Right cardiac atrium (tissue), 5 donors: ENCODE measurements around the gene SMG6. TPM values are rescaled to one million over a fixed set of nuclear protein-coding genes. Genes with fewer than 3 reads are reported as not detected.
A peak's percentile ranks its signal among the peaks of the same experiment; 100 is the strongest.

Source experiments
- ATAC-seq, 2 donors: fragments of 200-7000 bp; cut with Tn5 transposase; one replicate each; pipeline versions ENCODE4 v1.8.0 to v1.9.1; 2020; ENCODE audit warnings: moderate library complexity in 2 of 2, mild to moderate bottlenecking in 1 of 2
- DNase-seq, 3 donors: peaks; one replicate each; pipeline ENCODE4 v3.0.0-alpha.2; 2020
- H3K27ac ChIP-seq: one replicate; pipeline ENCODE4 v1.5.1; 2013; ENCODE audit warnings: mild to moderate bottlenecking, low read length, control low read depth, moderate library complexity
- H3K27me3 ChIP-seq: one replicate; pipeline ENCODE4 v1.6.1; 2013; ENCODE audit not compliant: control insufficient read depth, insufficient read depth
- H3K4me1 ChIP-seq: one replicate; pipeline ENCODE4 v1.6.1; 2013; ENCODE audit warnings: low read length; ENCODE audit not compliant: control insufficient read depth, insufficient read depth
- H3K4me3 ChIP-seq: one replicate; pipeline ENCODE4 v1.5.1; 2013; ENCODE audit warnings: low read length, control low read depth
- H3K9me3 ChIP-seq: one replicate; pipeline ENCODE4 v1.6.1; 2013; ENCODE audit warnings: low read length; ENCODE audit not compliant: control insufficient read depth
- WGBS: extraction: QIAGEN DNeasy Blood & Tissue Kit; methylation state at CpG from one replicate; pipeline ENCODE4 v1.1.7; 2013; 5-methylcytosine and 5-hydroxymethylcytosine counted together
- intact Hi-C, 4 donors: fragments of 100-400 bp; cut with DNase I; formaldehyde crosslinking; loops; one replicate each; pipeline versions ENCODE4 v1.11.0 to v1.14.0; 2022 to 2023
- polyA plus RNA-seq: library from polyadenylated mRNA; stranded (reverse); fragments of 200-250 nt; gene quantifications from one replicate; pipeline ENCODE4 v1.2.3, GENCODE V29; 2013
- total RNA-seq, 4 donors: library from RNA; stranded (reverse); fragmentation: NEBNext Ultra II Directional; extraction: Animal tissue kit (Norgen Biotek cat#: 25700); gene quantifications; one replicate each; pipeline ENCODE4 v1.2.1, GENCODE V29; 2021
- donor health status: healthy with polysubstance abuse.
- donor health status: DM: no; HTN: yes; CAD: no.
- donor health status: DM: no; HTN: no; CAD: no.
- donor health status: DM: no; HTN: yes; CAD: no; lungs with severe emphysema.
- donor health status: DM: yes; HTN: yes; CAD: no.

The SMG6 gene
- total and polyA plus RNA-seq, 5 donors: 18.7 to 36.0 (median 27.6) TPM

DNA sequence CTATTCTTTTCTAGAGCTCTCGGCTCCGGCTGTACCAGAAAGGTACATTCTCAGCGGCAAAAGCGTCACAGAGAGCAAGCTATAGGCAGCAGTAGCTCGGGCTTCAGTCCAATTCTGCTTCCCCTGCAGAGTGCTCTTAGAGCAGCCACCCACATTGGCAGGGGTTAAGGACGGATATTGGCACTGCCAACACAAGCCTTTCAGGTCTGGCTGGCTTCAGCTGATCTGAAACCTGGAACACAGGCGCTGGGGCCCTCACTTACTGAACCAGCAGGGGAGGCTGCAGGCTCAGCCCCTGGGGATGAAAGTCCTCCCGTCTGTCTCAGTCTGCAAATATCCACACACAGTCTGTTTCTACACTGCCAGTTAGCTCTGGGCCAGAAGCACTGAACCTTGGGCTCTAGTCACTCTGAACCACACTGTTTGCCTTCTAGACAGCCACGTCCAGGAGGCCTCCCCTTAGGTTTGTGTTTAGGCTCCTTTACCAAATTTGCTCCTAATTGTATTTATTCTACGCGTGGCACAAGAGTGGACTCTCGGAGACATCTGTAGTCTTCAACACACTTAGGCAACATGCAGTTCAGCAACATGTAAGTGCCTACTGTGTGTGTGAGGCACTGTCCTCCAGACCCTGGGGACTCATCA, 208.6 kb downstream of the SMG6 start:
- no peaks in the 10 kb centered on the region for H3K27me3 ChIP-seq
- ATAC-seq: peak; percentile 82 to 89
- H3K9me3 ChIP-seq: no peaks in the 10 kb centered on the region
- peak; percentile 64 to 87 (median 87) for DNase-seq
- 56% methylated on average over 12 of the region's 12 CpGs for whole genome bisulfite sequencing
- H3K27ac ChIP-seq: peak overlapping the region; percentile 3
- intact Hi-C loops: loop anchor here in 2 of 4 donors (5.0 to 10.0 kb wide), 3 partner anchors 80 to 147 kb away; no protein-coding TSS in a partner anchor
- H3K4me1 ChIP-seq: peaks cover 7% of the 10 kb centered on the region
- H3K4me3 ChIP-seq: no peak overlapping the region

DNA sequence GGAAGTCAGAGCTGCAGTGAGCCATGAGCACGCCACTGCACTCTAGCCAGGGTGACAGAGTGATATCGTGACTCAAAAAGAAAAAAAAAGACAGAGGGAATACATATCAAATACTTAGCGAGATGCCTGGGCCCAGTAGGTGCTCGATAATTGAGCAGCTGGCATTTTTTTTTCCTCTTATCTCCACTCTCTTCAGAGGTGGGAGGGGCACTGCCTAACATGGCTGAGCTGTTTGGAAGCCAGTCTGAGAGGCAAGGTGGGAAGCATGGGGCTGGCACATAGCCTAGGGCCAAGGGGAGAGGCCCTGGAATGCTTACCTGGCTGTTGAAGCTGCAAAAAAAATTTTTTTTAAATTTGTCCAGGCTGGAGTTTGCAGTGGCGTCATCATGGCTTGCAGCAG, 210.2 kb downstream of the SMG6 start:
- peaks cover 16% of the 10 kb centered on the region for H3K4me1 ChIP-seq
- no peak for DNase-seq
- no peaks in the 10 kb centered on the region for H3K27me3 ChIP-seq
- no peak overlapping the region for H3K4me3 ChIP-seq
- WGBS: 60% methylated on average over 5 of the region's 5 CpGs
- no peaks in the 10 kb centered on the region for H3K9me3 ChIP-seq
- H3K27ac ChIP-seq: no peak overlapping the region
- no peak for ATAC-seq
- intact Hi-C loops: loop anchor here in 1 of 4 donors (10.0 kb wide), 2 partner anchors 81 to 141 kb away; no protein-coding TSS in a partner anchor

DNA sequence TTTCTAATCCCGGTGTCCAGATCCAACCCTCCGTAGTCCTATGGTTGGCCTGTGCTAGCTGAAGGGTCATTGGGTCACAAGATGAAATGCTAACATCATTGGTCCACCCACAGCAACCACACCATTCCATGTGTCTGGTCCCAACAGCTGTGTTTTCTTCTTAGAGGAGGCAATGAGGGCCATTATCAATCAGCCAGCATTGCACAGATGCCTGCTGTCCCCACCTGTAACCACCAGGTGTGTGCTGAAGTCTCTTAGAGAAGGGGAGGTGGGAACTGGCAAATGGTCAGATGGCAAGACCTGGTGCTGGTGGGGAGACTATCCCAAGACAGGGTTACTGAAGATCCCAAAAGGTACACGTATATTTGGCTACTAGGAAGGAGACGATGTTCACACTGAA, 211.3 kb downstream of the SMG6 start:
- Histone ChIP-seq H3K27ac (no peak overlapping the region), H3K4me1 (peaks cover 26% of the 10 kb centered on the region), H3K4me3 (no peak overlapping the region), H3K9me3 (no peaks in the 10 kb centered on the region), H3K27me3 (no peaks in the 10 kb centered on the region)
- DNase-seq (no peak), ATAC-seq (no peak)
- 88% methylated on average over 4 of the region's 4 CpGs for WGBS
- intact Hi-C loops: loop anchor here in 1 of 4 donors (10.0 kb wide), 2 partner anchors 83 to 143 kb away; no protein-coding TSS in a partner anchor

DNA sequence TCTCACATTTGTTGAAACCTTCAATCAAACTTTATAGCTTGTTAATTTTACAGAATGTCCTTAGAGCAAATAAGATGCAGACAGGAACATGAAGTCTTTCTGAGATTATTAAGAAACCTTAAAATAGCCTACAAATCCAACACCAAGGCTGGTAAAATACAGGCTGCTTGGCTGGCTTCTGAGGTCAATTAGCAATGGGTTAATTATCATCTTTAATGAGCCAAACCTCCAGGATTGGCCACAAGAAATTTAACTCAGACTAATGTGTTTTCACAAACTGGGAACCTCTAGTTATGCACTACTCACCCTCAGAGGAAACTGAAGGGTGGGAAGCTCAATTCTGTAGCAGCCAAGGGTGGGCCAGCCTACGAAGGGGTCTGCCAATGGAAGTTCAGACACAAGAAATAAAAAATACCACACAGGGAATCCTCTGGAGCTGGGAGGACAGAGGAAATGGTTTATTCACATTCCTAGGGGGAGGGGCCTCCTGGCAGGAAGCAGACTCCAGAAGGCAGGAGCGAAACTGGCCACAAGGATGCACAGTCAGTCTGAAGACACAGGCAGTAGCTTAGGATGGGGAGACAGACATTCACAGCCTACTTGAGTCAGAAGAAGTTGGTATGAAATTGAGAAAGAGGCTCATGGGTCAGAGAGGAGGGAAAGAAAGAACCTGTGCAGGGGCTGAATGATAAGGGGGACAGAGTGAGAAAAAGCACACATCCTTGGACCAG, 212.6 kb downstream of the SMG6 start:
- 32% methylated on average over 2 of the region's 2 CpGs for WGBS
- no peaks in the 10 kb centered on the region for H3K9me3 ChIP-seq
- no peaks in the 10 kb centered on the region for H3K27me3 ChIP-seq
- H3K4me1 ChIP-seq: peaks cover 36% of the 10 kb centered on the region
- peak overlapping the region; percentile 55 for H3K27ac ChIP-seq
- peak; percentile 56 to 72 for ATAC-seq
- DNase-seq: peak; percentile 69 to 81 (median 71)
- no peak overlapping the region for H3K4me3 ChIP-seq
- intact Hi-C loops: loop anchor here in 2 of 4 donors (2.0 to 10.0 kb wide), 3 partner anchors 32 to 144 kb away; no protein-coding TSS in a partner anchor

- DNase-seq (no peak), ATAC-seq (no peak)
- intact Hi-C loops: loop anchor here in 2 of 4 donors (2.0 to 10.0 kb wide), 3 partner anchors 31 to 145 kb away; no protein-coding TSS in a partner anchor
- Histone ChIP-seq H3K27ac (peak overlapping the region; percentile 86), H3K9me3 (no peaks in the 10 kb centered on the region), H3K27me3 (no peaks in the 10 kb centered on the region), H3K4me3 (no peak overlapping the region), H3K4me1 (peaks cover 40% of the 10 kb centered on the region)
- 58% methylated on average over 9 of the region's 9 CpGs for WGBS
These were observed 213.4 kb downstream of the SMG6 start for GRCh38 chr17:2090210-2090641.

GRCh38 chr17:2089021-2089422, 214.6 kb downstream of the SMG6 start:
- peak in 2 of 3 donors; percentile 31 to 71 for DNase-seq
- Histone ChIP-seq H3K9me3 (no peaks in the 10 kb centered on the region), H3K4me3 (peak overlapping the region; percentile 35), H3K27me3 (no peaks in the 10 kb centered on the region), H3K4me1 (peaks cover 47% of the 10 kb centered on the region), H3K27ac (peak overlapping the region; percentile 86)
- 27% methylated on average over 8 of the region's 8 CpGs for WGBS
- peak in 1 of 2 donors; percentile 6 for ATAC-seq
- intact Hi-C loops: no loop called here

DNA sequence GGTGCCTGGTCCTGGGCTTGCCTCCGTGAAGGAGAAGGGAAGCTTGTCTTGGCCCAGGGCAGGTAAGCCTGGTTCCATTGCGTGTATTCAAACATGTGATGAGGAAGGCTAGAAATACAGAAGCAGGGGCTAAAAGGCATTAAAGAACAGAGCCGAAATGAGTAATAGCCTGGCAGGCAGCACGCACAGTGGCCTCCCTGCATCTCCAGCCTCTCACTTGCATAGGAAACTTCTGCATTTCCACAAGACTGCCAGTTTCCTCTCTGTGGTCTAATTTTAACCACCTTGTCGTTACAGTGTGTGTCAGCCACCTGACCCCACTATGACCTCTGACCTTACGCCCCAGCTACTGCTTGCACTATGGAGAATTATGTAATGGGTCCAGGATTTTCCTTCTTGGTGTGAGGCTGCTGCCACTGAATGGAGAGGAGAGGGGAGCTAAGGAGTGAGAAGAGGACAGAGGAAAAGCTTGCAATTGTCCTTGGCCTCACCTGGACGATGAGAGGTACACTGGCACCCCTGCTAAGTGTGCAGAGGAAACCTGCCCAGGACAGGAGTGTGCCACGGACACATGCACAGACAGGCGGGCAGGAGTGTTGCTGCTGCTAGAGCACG, 215.9 kb downstream of the SMG6 start:
- Histone ChIP-seq H3K27me3 (no peaks in the 10 kb centered on the region), H3K4me3 (no peak overlapping the region), H3K4me1 (peaks cover 57% of the 10 kb centered on the region), H3K9me3 (no peaks in the 10 kb centered on the region), H3K27ac (peak overlapping the region; percentile 82)
- intact Hi-C loops: no loop called here
- DNase-seq: peak in 2 of 3 donors; percentile 51 to 75
- 47% methylated on average over 10 of the region's 10 CpGs for WGBS
- ATAC-seq: peak in 1 of 2 donors; percentile 0

- no peaks in the 10 kb centered on the region for H3K27me3 ChIP-seq
- DNase-seq (no peak), ATAC-seq (no peak)
- H3K9me3 ChIP-seq: no peaks in the 10 kb centered on the region
- no peak overlapping the region for H3K4me3 ChIP-seq
- intact Hi-C loops: no loop called here
- WGBS: 66% methylated on average over 3 of the region's 3 CpGs
- peak overlapping the region; percentile 54 for H3K27ac ChIP-seq
- peaks cover 57% of the 10 kb centered on the region for H3K4me1 ChIP-seq
These were observed 217.3 kb downstream of the SMG6 start for GRCh38 chr17:2086306-2086705.

DNA sequence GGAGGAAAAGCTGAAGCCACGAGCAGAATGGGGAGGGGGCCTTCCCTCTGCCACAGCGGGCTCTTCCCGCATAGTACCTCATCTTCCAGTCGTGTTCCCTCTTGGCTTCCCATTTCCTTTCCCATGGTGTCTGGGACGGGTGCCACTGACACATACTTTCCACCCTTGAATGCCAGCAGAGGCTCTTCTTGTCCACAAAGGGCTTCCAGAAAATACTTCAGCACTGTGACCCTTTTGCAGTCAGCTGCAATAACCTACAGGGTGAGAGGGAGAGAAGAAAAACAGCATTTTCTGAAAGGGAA, 218.0 kb downstream of the SMG6 start:
- intact Hi-C loops: no loop called here
- DNase-seq (peak; percentile 79 to 85 (median 83)), ATAC-seq (peak; percentile 32 to 53)
- Histone ChIP-seq H3K27me3 (no peaks in the 10 kb centered on the region), H3K27ac (peak overlapping the region; percentile 99), H3K4me3 (no peak overlapping the region), H3K4me1 (peaks cover 57% of the 10 kb centered on the region), H3K9me3 (no peaks in the 10 kb centered on the region)
- WGBS: 20% methylated on average over 5 of the region's 5 CpGs

DNA sequence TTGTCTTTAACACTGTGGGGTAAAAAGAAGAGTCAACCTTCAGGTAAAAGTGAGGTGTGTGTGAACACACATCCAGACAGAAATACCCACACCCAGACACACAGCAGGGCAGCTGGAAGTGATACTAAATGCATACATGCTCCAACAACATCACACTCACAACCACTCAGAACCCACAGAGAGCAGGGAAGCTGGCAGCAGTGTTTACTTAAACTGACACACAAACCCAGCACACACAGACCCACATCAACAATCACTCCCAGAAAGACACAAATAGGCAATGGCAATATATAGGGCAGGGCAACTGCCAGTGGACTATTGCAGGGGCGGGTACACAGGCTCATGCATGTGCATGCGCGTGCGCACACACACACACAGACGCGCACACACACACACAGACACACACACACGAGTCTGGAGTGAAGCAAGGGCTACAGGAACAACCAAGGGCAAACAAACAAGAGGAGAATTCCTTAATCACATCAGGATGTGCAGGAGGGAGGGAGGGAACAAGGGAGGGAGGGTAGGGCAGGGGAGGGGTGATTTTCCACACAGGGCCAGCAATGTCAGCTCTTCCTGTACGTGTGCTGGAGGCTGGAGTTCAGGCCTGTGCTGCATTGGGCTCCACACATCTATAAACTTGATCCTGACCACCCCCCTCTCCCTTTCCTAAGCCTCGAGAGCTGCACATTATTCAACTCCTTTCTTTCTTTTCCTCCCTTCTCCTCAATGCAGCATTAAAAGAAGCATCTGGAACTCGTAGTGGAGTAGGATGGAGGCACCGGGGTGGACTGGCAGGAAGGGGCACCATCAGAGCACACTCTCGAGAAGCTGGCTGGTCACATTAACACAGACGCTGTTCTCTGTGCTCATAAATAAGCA, 218.6 kb downstream of the SMG6 start:
- Histone ChIP-seq H3K27me3 (no peaks in the 10 kb centered on the region), H3K4me1 (peaks cover 57% of the 10 kb centered on the region), H3K4me3 (no peak overlapping the region), H3K9me3 (no peaks in the 10 kb centered on the region), H3K27ac (peak overlapping the region; percentile 99)
- ATAC-seq (peak; percentile 43 to 62), DNase-seq (peak; percentile 61 to 88 (median 84))
- intact Hi-C loops: no loop called here
- WGBS: 36% methylated on average over 13 of the region's 13 CpGs
